Activated T-cell treated with anti-CD3 and anti-CD28 coated beads, Interleukin-2, amount 50 U/mL, for 4 hours (primary cell): ENCODE data around the gene MLLT10. TPM values are rescaled to one million over a fixed set of nuclear protein-coding genes. Genes with fewer than 3 reads are reported as not detected.

Experiments used
- ATAC-seq, 2 donors: fragments of 200-7000 bp; cut with Tn5 transposase; one replicate each; pipeline ENCODE4 v1.10.0; 2021
- DNase-seq: peaks from one replicate; pipeline ENCODE4 v3.0.0-alpha.2; 2020
- H3K27me3 Mint-ChIP-seq: one replicate; pipeline ENCODE4 v1.8.0; 2021; ENCODE audit warnings: low read depth, mixed read lengths
- H3K36me3 Mint-ChIP-seq: one replicate; pipeline ENCODE4 v1.8.0; 2022; ENCODE audit warnings: mixed read lengths; ENCODE audit not compliant: insufficient read depth
- H3K4me1 Mint-ChIP-seq: one replicate; pipeline ENCODE4 v1.8.0; 2021; ENCODE audit warnings: low read depth, mixed read lengths
- H3K4me3 Mint-ChIP-seq: one replicate; pipeline ENCODE4 v1.8.0; 2021; ENCODE audit warnings: mild to moderate bottlenecking, moderate library complexity, mixed read lengths
- H3K9me3 Mint-ChIP-seq: one replicate; pipeline ENCODE4 v1.8.0; 2021; ENCODE audit warnings: mixed read lengths
- total RNA-seq, 3 donors: library from RNA; stranded (reverse); gene quantifications; one replicate each; pipeline ENCODE4 v1.2.1, GENCODE V29; 2021

MLLT10 gene
- total RNA-seq, 3 donors from 2014 or later: 28.6 to 30.6 (median 29.4) TPM

DNA sequence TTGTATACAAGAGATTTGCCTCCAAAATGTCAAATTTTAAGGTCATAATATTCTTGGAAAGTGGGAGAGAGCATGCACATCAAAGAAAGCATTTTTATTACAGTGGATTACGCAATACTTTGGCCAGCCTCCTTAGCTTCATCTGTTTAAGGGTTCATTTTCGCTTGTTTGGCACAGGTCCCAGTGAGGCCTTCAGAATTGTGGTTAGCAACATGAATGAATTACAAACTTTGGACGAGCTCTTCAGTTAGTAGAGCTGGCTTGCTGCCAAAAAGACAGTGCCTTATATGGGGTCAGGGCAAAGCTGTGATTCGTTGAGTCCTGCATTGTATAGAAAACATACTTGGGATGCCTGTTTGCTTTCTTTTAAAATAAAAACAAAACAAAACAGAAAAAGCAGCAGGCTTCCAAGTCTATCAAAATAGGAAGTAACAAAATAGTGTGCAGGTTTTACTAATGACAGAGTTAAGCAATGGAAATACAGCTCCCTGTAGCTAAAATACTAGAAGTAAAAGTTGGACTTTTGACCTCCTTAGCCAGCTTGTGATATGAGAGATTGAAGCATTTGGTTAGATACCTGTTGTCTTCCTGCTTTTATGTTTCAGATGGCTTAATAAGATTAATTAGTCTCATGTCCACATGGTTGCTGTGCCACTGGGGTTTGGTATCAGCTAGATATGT is 190.8 kb downstream of the MLLT10 start:
- Mint-ChIP-seq H3K4me1 (peaks cover 35% of the 10 kb centered on the region), H3K36me3 (peaks cover 19% of the 10 kb centered on the region), H3K4me3 (no peak overlapping the region), H3K9me3 (no peaks in the 10 kb centered on the region), H3K27me3 (no peaks in the 10 kb centered on the region)
- DNase-seq (peak; percentile 27), ATAC-seq (peak in 1 of 2 donors; percentile 21)

DNA sequence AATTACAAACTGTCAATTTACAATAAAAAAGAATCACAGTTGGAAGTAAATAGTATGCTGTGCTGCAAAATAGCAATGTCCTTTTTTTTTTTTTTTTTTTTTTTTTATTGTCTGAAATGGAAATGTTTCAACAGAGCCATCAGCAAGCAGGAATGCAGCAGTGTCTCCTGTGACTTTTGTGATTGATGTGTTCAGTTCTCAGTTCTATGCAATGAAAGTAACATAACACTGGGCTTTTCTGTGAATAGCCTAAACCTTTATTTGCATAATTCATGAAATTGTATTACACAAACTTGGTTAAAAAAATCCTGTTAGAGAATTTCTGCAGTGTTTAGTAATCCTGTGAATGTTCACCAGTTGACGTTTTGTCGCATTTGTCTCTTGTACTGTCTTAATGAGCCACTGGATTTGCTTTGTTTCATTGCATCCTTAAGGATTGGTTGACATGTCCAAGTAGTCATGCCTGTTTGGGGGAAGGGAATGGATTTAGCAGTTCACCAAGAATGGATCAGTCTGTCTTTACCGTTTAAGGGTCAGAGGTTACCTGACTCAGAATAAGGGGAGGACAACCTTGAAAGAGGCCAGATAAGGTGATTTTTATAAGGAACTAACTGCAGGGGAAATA is 192.7 kb downstream of the MLLT10 start:
- no peak for ATAC-seq
- H3K4me3 Mint-ChIP-seq: no peak overlapping the region
- peaks cover 33% of the 10 kb centered on the region for H3K4me1 Mint-ChIP-seq
- H3K36me3 Mint-ChIP-seq: peaks cover 22% of the 10 kb centered on the region
- no peaks in the 10 kb centered on the region for H3K9me3 Mint-ChIP-seq
- no peak for DNase-seq
- H3K27me3 Mint-ChIP-seq: no peaks in the 10 kb centered on the region

DNA sequence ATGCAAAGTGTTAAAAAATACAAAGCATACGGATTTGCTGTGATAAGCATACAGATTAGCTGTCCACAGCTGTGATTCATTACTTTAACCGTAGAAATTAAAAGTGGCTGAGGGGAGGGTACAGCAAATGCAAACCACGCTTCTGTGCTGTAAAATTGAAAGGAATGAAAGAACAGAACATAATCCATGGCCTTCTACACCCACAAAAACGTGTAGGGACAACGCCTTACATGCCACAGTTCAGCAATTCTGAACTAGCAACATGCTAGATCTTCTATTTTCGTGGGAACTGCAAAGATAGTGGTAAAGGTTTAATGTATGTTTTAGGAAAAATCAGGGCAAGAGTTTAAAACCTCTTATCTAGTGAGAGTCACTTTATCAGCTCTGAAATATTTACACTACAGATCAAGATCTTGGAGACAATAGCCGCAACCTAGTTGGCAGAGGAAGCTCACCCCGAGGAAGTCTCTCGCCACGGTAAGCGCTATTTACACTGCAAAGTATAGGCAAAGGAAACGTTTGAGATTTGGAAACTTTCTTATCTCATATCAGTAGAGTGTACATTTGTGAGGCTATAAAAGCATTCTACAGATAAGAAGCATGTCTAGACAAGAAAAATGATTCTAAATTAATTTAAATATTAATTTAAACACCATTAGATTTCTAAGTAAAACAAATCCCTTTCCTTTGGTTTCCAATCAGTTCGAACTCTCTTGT is 193.6 kb downstream of the MLLT10 start:
- no peaks in the 10 kb centered on the region for H3K27me3 Mint-ChIP-seq
- peak overlapping the region; percentile 6 for H3K4me3 Mint-ChIP-seq
- H3K4me1 Mint-ChIP-seq: peaks cover 29% of the 10 kb centered on the region
- H3K9me3 Mint-ChIP-seq: no peaks in the 10 kb centered on the region
- H3K36me3 Mint-ChIP-seq: peaks cover 17% of the 10 kb centered on the region
- ATAC-seq: no peak
- no peak for DNase-seq

DNA sequence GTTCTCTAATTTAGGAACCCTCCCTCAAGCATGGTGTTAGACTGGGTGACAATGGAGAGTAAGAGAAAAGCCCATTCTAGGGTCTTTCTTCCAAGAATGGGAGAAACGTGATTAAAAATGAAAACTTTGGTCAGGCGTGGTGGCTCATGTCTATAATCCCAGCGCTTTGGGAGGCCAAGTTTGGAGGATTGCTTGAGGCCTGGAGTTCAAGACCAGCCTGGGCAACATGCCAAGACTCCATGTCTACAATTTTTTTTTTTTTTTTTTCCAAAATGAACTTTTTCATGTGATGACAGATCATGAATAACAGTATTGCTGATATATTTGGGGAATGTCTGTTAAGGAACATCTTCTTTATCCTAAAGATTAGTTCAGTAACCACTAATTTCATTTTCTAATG is 194.6 kb downstream of the MLLT10 start:
- Mint-ChIP-seq H3K4me3 (no peak overlapping the region), H3K36me3 (peaks cover 17% of the 10 kb centered on the region), H3K27me3 (no peaks in the 10 kb centered on the region), H3K4me1 (peaks cover 27% of the 10 kb centered on the region), H3K9me3 (no peaks in the 10 kb centered on the region)
- ATAC-seq (no peak), DNase-seq (no peak)

DNA sequence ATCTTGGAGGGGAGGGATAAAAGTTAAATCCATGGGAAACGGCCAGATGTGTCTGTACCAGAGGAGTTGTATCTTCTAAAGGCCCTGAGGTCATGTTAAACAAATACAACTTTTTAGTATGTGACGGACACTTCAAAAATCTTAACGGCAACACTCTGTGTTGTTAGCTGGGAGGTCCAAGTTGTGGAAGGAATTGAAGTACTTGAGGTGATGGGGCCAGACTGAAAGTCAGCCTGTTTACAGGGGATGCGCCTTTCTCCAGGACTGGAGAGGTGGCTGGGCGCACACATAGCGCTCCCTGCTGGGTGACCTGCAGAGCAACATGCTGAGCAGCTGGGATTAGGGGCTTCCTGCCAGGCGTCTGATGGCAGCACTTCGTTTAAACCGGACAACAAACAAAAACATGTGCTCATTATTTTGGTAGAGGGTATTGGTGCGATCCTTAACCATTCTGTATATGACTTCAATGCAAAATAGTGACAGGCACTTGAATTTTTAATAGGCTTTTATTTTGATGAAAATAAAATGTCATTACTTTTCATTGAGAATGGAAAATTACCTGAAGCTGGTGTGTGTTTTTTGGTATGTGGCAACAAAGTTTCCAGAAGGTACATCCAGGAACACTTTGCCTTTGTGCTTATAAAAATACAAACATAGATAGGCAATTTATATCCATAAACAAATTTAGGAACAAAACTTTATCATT is 198.2 kb downstream of the MLLT10 start:
- H3K9me3 Mint-ChIP-seq: no peaks in the 10 kb centered on the region

DNA sequence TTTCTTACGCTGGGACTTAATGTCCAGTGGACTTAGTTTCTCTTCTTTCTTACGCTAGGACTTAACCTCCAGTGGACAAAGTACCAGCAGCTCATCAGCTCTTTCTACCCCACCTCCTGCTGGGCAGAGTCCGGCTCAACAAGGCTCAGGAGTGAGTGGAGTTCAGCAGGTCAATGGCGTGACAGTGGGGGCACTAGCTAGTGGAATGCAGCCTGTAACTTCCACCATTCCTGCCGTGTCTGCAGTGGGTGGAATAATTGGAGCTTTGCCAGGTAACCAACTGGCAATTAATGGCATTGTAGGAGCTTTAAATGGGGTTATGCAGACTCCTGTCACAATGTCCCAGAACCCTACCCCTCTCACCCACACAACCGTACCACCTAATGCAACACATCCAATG is 199.7 kb downstream of the MLLT10 start:
- no peaks in the 10 kb centered on the region for H3K27me3 Mint-ChIP-seq
- DNase-seq (no peak), ATAC-seq (no peak)
- H3K4me1 Mint-ChIP-seq: peaks cover 29% of the 10 kb centered on the region
- peaks cover 34% of the 10 kb centered on the region for H3K36me3 Mint-ChIP-seq
- no peak overlapping the region for H3K4me3 Mint-ChIP-seq
- H3K9me3 Mint-ChIP-seq: no peaks in the 10 kb centered on the region

More for the DNA sequence above, 198.2 kb downstream of the MLLT10 start:
- Mint-ChIP-seq H3K36me3 (peaks cover 31% of the 10 kb centered on the region), H3K4me3 (no peak overlapping the region), H3K4me1 (peaks cover 26% of the 10 kb centered on the region), H3K27me3 (no peaks in the 10 kb centered on the region)
- DNase-seq (peak; percentile 17), ATAC-seq (peak; percentile 57 to 61)

DNA sequence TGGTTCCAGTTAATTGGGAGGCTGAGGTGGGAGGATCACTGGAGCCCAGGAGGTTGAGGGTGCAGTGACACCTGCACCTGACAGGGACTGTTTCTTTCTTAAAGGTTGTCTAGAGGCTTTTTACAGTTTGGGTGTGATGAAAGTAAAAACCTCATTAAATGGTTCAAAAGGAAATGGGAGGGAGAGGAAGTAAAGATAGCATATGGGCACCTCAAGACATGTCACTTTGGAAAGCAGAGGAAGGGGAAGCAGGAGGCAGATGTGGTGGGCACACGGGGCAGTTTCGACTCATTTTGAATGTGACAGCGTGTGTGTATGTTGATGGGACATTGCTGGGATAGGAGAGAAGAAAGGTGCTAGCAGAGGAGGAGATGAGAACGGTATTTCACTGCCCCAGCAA is 203.1 kb downstream of the MLLT10 start:
- no peak overlapping the region for H3K4me3 Mint-ChIP-seq
- no peaks in the 10 kb centered on the region for H3K9me3 Mint-ChIP-seq
- H3K36me3 Mint-ChIP-seq: peaks cover 44% of the 10 kb centered on the region
- ATAC-seq (no peak), DNase-seq (no peak)
- no peaks in the 10 kb centered on the region for H3K27me3 Mint-ChIP-seq
- H3K4me1 Mint-ChIP-seq: peaks cover 59% of the 10 kb centered on the region

DNA sequence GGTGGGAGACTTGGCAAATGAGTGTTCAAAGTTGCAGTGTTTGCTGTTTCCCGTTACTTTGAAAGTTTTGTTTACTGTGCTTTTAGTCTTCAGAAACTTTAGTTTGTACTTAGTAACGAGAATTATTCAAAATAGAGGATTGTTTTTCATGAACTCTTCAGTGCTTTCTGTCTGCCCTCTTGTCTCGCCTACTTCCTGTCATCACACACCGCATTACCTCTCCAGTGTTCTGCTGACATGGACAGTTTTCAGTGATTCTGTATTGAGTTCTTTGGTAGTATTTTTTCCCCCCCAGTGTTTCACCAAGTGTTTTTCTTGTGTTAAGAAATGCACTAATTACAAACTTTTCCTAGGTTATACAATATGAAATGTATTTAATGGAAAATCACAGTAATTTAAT is 207.0 kb downstream of the MLLT10 start:
- peak overlapping the region; percentile 16 for H3K4me3 Mint-ChIP-seq
- H3K36me3 Mint-ChIP-seq: peaks cover 49% of the 10 kb centered on the region
- peak; percentile 67 for ATAC-seq
- no peaks in the 10 kb centered on the region for H3K9me3 Mint-ChIP-seq
- peak; percentile 20 for DNase-seq
- H3K4me1 Mint-ChIP-seq: peaks cover 54% of the 10 kb centered on the region
- no peaks in the 10 kb centered on the region for H3K27me3 Mint-ChIP-seq

DNA sequence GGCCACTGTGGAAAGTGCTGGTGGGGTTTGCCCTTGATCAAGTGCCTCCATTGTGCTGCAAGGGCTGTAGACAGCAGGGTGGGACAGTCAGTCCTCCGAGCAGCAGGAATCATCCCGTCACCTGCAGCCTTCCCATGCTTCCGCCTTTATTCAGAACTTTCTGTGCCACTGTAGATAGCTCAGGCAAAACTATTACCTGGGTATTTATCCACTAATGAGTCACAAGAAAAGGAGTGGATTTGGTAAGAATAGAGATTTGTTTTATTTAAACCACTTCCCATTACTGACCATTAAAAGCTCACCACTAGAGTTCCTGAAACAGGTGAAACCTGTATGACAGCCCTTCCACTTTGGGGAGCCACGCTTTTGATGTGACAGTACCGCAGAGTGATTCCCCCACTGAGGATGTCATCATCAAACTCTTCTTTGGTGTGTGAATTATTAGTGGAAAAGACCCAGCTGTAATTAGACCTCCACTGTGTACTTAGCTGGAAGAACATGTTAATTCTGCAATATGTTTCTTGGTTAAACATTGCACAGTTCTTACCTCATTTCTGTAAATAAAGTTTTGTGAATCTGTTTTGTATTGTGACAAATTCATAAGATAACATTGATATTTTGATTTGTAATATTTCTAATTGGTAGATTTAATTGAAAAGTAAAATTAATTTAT is 208.8 kb downstream of the MLLT10 start:
- Mint-ChIP-seq H3K4me3 (no peak overlapping the region), H3K9me3 (no peaks in the 10 kb centered on the region), H3K4me1 (peaks cover 52% of the 10 kb centered on the region), H3K27me3 (no peaks in the 10 kb centered on the region), H3K36me3 (peaks cover 38% of the 10 kb centered on the region)
- ATAC-seq (no peak), DNase-seq (no peak)

DNA sequence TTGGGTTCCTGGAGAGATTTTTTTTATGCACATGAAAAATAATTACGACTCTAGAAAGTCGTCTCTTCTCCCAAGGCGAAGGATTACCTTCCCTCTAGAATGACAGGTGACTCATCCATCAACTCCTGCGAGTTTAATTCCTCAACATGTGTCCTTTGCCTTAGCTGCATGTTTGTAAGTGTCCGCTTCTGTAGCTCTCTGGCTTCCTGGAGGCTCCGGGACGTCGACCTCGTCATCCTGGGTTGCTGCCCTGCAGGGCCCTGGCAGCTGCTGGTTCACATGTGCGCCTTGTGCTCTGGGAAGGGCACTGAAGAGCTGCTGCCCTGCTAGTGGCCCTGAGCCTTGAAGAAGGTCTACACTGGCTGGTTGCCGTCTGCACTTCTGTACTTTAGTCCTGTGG is 210.2 kb downstream of the MLLT10 start:
- H3K27me3 Mint-ChIP-seq: no peaks in the 10 kb centered on the region
- H3K36me3 Mint-ChIP-seq: peaks cover 29% of the 10 kb centered on the region
- H3K9me3 Mint-ChIP-seq: no peaks in the 10 kb centered on the region
- H3K4me1 Mint-ChIP-seq: peaks cover 42% of the 10 kb centered on the region
- ATAC-seq (no peak), DNase-seq (no peak)
- no peak overlapping the region for H3K4me3 Mint-ChIP-seq

DNA sequence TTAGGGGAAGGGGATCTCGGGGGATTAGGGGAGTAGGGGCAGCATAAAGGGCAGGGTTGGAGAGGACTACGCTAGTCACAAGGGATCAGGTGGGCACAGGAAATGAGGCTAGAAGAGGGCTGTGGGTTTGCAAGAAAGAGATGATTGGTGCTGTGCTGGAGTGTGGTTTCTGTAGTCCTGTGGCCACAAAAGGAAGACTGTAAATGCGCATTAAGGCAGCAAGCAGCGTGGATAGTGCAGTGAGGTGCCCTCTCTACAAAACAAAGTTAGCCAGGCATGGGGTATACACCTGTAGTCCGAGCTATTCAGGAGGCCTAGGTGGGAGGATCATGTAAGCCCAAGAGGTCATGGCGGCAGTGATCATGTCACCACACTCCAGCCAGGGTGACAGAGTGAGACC is 212.1 kb downstream of the MLLT10 start:
- H3K36me3 Mint-ChIP-seq: peaks cover 22% of the 10 kb centered on the region
- H3K4me1 Mint-ChIP-seq: peaks cover 25% of the 10 kb centered on the region
- DNase-seq (no peak), ATAC-seq (peak in 1 of 2 donors; percentile 24)
- H3K4me3 Mint-ChIP-seq: no peak overlapping the region
- H3K9me3 Mint-ChIP-seq: no peaks in the 10 kb centered on the region
- H3K27me3 Mint-ChIP-seq: no peaks in the 10 kb centered on the region

DNA sequence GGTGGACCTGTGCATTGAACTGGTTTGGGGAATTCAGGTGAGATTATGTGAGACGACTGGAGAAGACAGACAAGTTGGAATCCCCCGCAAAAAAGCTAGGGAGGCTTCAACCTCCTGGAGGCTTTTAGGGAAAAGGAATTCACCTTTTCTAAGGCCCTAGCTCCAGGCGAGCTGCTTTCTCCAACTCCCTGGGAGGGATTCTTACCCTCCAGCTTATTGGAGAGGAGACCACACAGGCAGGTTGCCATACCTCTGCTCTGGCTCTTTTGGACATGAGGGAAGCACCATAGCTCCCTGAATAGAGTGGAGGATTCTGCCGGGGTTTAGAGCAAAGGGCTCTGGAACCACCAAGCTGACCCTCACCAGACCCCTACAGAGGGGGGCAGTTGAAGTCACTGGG is 213.8 kb downstream of the MLLT10 start:
- H3K4me1 Mint-ChIP-seq: peaks cover 17% of the 10 kb centered on the region
- no peaks in the 10 kb centered on the region for H3K27me3 Mint-ChIP-seq
- H3K36me3 Mint-ChIP-seq: peaks cover 12% of the 10 kb centered on the region
- ATAC-seq (no peak), DNase-seq (no peak)
- no peaks in the 10 kb centered on the region for H3K9me3 Mint-ChIP-seq
- H3K4me3 Mint-ChIP-seq: no peak overlapping the region

DNA sequence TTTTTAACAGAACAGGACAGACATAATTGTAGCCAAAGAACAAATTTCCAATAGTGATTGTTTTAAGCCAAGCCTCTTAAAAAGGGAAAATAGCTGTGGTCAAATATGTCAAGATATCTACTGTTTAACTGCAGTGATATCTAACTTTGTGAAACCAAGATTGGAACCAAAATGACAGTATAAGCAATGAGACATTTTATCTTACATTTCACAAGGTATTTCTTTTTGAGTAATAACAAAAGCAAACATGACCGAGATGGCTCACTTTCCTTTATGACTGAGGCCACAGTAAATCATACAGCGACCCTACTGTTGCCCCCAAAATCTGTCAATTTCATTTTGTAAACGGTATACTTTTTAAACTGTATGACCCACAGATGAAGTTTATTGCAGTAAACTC is 215.8 kb downstream of the MLLT10 start:
- Mint-ChIP-seq H3K4me1 (peaks cover 17% of the 10 kb centered on the region), H3K36me3 (peaks cover 5% of the 10 kb centered on the region), H3K4me3 (no peak overlapping the region), H3K27me3 (no peaks in the 10 kb centered on the region), H3K9me3 (no peaks in the 10 kb centered on the region)
- peak; percentile 23 to 58 for ATAC-seq
- DNase-seq: no peak

DNA sequence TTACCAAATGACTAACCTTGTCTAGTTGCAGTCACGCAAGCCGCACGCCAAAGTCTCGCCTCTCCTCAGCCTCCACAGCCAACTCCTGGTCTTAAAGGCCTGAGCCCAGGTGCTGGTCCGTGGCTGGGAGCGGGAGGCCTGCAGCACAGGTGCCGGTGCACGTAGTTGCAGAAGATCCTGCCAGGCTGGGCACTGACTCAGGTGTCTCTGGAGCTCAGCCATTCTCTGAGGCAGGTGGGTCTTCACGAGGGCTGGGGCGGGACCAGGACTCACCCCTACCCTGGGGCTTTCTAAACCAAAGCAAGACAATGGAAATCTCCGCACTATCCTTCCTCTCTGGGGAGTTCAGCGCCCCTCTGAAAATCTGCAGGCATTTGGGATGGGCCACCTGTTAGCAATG is 216.4 kb downstream of the MLLT10 start:
- ATAC-seq (no peak), DNase-seq (no peak)
- Mint-ChIP-seq H3K9me3 (no peaks in the 10 kb centered on the region), H3K36me3 (peaks cover 5% of the 10 kb centered on the region), H3K4me1 (peaks cover 17% of the 10 kb centered on the region), H3K27me3 (no peaks in the 10 kb centered on the region), H3K4me3 (no peak overlapping the region)
